Fibroblast of lung (primary cell): ENCODE results near the gene NKAIN2. TPM values are rescaled to one million over a fixed set of nuclear protein-coding genes. Genes with fewer than 3 reads are reported as not detected.

Experiments
- DNase-seq, 2 donors: peaks; one replicate each; pipeline versions ENCODE4 v3.0.0 to v3.0.0-alpha.2; 2010; ENCODE audit warnings: low read depth in 2 of 2
- H2AFZ ChIP-seq: 2 replicates; pipeline ENCODE4 v1.5.1; 2012; ENCODE audit warnings: low read length, control low read depth, inconsistent platforms
- H3K27ac ChIP-seq: 2 replicates; pipeline ENCODE4 v1.5.1; 2011; ENCODE audit warnings: low read length, control low read depth; ENCODE audit not compliant: insufficient read depth
- H3K27me3 ChIP-seq: 2 replicates; pipeline ENCODE4 v1.5.1; 2011; ENCODE audit warnings: mild to moderate bottlenecking, low read length; ENCODE audit not compliant: control insufficient read depth, insufficient read depth
- H3K36me3 ChIP-seq: 2 replicates; pipeline ENCODE4 v1.5.1; 2011; ENCODE audit warnings: low read length; ENCODE audit not compliant: control insufficient read depth, insufficient read depth
- H3K4me1 ChIP-seq: 2 replicates; pipeline ENCODE4 v1.5.1; 2011; ENCODE audit warnings: low read length; ENCODE audit not compliant: control insufficient read depth, insufficient read depth; ENCODE audit errors: extremely low read depth
- H3K4me2 ChIP-seq: 2 replicates; pipeline ENCODE4 v1.5.1; 2011; ENCODE audit warnings: low read length, control low read depth; ENCODE audit not compliant: insufficient read depth; ENCODE audit errors: extremely low read depth
- H3K4me3 ChIP-seq, 4 experiments: fragments of 200-600 bp in 1 of 4; sonication (generic) in 1 of 4; replicated peaks in 1 of 4; 2 replicates each; pipeline ENCODE4 v1.5.1; 2011 to 2016; ENCODE audit warnings: low read length in 4 of 4, low read depth in 3 of 4, mild to moderate bottlenecking in 3 of 4, control low read depth in 2 of 4, inconsistent platforms in 1 of 4, mixed read lengths in 1 of 4; ENCODE audit not compliant: insufficient read depth in 1 of 4; ENCODE audit errors: control extremely low read depth in 1 of 4
- H3K79me2 ChIP-seq: 2 replicates; pipeline ENCODE4 v1.5.1; 2012; ENCODE audit warnings: mild to moderate bottlenecking, low read length, inconsistent platforms; ENCODE audit not compliant: control insufficient read depth, insufficient read depth
- H3K9ac ChIP-seq: 2 replicates; pipeline ENCODE4 v1.5.1; 2011; ENCODE audit warnings: mild to moderate bottlenecking, low read length, control low read depth; ENCODE audit not compliant: insufficient read depth
- H3K9me3 ChIP-seq: 2 replicates; pipeline ENCODE4 v1.5.1; 2012; ENCODE audit warnings: low read depth, low read length; ENCODE audit not compliant: control insufficient read depth, insufficient read depth
- H4K20me1 ChIP-seq: 2 replicates; pipeline ENCODE4 v1.5.1; 2011; ENCODE audit warnings: low read length; ENCODE audit not compliant: control insufficient read depth, insufficient read depth; ENCODE audit errors: extremely low read depth
- EZH2 ChIP-seq: IDR thresholded peaks from 2 replicates; pipeline ENCODE4 v1.5.1; 2012; ENCODE audit warnings: low read length, control low read depth, mild to moderate bottlenecking; ENCODE audit errors: missing control alignments
- polyA plus RNA-seq, 2 donors: library from polyadenylated mRNA; depleted of rRNA in 1 of 2; stranded (reverse) in 1 of 2; unstranded in 1 of 2; fragments of >200 nt; gene quantifications; 2 replicates each; pipeline ENCODE4 v1.2.1, GENCODE V29; 2011 to 2012; ENCODE audit warnings: missing spikeins in 1 of 2
- total RNA-seq: library from RNA; depleted of rRNA; stranded (reverse); fragments of >200 nt; gene quantifications from 2 replicates; pipeline ENCODE4 v1.2.1, GENCODE V29; 2014
- TF ChIP-seq, protein P1 (sequence below), 2 donors: IDR thresholded peaks in 1 of 2; conservative IDR thresholded peaks in 1 of 2; 1 replicate in 1 of 2; 2 replicates in 1 of 2; pipeline ENCODE4 v1.5.1; 2011 to 2012; ENCODE audit warnings: low read length in 2 of 2, control low read depth in 1 of 2, inconsistent platforms in 1 of 2, low read depth in 1 of 2, mild to moderate bottlenecking in 1 of 2

Gene NKAIN2
- total and polyA plus RNA-seq, 2 donors (not counting 1 experiment from before 2014, with no cell fraction given): not detected

GRCh38 chr6:123770247-123770949 is 33.3 kb upstream of the NKAIN2 start:
- TF ChIP-seq, protein P1, sequence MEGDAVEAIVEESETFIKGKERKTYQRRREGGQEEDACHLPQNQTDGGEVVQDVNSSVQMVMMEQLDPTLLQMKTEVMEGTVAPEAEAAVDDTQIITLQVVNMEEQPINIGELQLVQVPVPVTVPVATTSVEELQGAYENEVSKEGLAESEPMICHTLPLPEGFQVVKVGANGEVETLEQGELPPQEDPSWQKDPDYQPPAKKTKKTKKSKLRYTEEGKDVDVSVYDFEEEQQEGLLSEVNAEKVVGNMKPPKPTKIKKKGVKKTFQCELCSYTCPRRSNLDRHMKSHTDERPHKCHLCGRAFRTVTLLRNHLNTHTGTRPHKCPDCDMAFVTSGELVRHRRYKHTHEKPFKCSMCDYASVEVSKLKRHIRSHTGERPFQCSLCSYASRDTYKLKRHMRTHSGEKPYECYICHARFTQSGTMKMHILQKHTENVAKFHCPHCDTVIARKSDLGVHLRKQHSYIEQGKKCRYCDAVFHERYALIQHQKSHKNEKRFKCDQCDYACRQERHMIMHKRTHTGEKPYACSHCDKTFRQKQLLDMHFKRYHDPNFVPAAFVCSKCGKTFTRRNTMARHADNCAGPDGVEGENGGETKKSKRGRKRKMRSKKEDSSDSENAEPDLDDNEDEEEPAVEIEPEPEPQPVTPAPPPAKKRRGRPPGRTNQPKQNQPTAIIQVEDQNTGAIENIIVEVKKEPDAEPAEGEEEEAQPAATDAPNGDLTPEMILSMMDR (conservative IDR thresholded peaks at IDR 0.05 in 1 of 2, IDR thresholded peaks at IDR 0.05 in 1 of 2; ENCODE audit: low read depth in 1 of 2, low read length in 2 of 2): no peak
- Histone ChIP-seq H3K27me3 (no peaks in the 10 kb centered on the region), H3K79me2 (no peaks in the 10 kb centered on the region), H3K27ac (no peak overlapping the region), H2AFZ (no peak overlapping the region), H3K9me3 (no peaks in the 10 kb centered on the region), H3K9ac (no peak overlapping the region), H3K4me1 (no peaks in the 10 kb centered on the region), H4K20me1 (no peaks in the 10 kb centered on the region), H3K4me3 (no peak overlapping the region), H3K4me2 (no peak overlapping the region), H3K36me3 (no peaks in the 10 kb centered on the region)
- DNase-seq: peak in 1 of 2 donors; percentile 27

- DNase-seq: peak in 1 of 2 donors; percentile 36
- Histone ChIP-seq H4K20me1 (no peaks in the 10 kb centered on the region), H3K4me1 (no peaks in the 10 kb centered on the region), H3K27me3 (no peaks in the 10 kb centered on the region), H3K9ac (no peak overlapping the region), H3K36me3 (no peaks in the 10 kb centered on the region), H3K4me3 (no peak overlapping the region), H3K79me2 (no peaks in the 10 kb centered on the region), H3K27ac (no peak overlapping the region), H2AFZ (no peak overlapping the region), H3K9me3 (no peaks in the 10 kb centered on the region), H3K4me2 (no peak overlapping the region)
- TF ChIP-seq, protein P1 (conservative IDR thresholded peaks at IDR 0.05 in 1 of 2, IDR thresholded peaks at IDR 0.05 in 1 of 2; ENCODE audit: low read depth in 1 of 2, low read length in 2 of 2): no peak
- no peak for TF ChIP-seq EZH2
Observed at GRCh38 chr6:123771126-123771525, 32.5 kb upstream of the NKAIN2 start.

DNA sequence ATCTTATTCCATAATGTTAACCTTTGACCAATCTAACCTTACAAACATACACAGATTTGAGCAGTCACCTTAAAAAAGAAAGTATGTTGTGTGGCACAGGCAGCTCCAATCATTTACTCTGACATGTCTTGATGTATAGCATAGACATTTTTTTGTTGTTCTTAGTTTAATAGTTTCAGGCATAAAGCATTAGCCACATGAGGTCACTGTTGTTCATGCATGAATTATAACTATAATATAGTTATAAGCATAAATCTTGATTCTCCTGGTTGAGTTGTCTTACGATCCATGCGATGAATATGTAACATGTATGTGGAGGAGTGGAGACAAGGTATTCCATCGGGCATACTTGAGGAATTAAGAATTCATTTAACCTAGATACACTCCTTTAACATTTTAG is 26.1 kb upstream of the NKAIN2 start:
- H3K27me3 ChIP-seq: no peaks in the 10 kb centered on the region
- TF ChIP-seq, protein P1 (conservative IDR thresholded peaks at IDR 0.05 in 1 of 2, IDR thresholded peaks at IDR 0.05 in 1 of 2; ENCODE audit: low read depth in 1 of 2, low read length in 2 of 2): peak in 1 of 2 donors; percentile 40
- no peak for TF ChIP-seq EZH2
- H3K9me3 ChIP-seq: no peaks in the 10 kb centered on the region
- H3K4me3 ChIP-seq: no peak overlapping the region
- no peaks in the 10 kb centered on the region for H4K20me1 ChIP-seq
- no peaks in the 10 kb centered on the region for H3K36me3 ChIP-seq
- H3K79me2 ChIP-seq: no peaks in the 10 kb centered on the region
- peak in 1 of 2 donors; percentile 55 for DNase-seq
- H3K4me2 ChIP-seq: no peak overlapping the region
- no peaks in the 10 kb centered on the region for H3K4me1 ChIP-seq
- H3K9ac ChIP-seq: no peak overlapping the region
- H2AFZ ChIP-seq: no peak overlapping the region
- H3K27ac ChIP-seq: no peak overlapping the region
